Anterior cingulate cortex (tissue), 58 donors: Measurements from ENCODE around the gene TPRKB.
"Not testable (repeated sequence)": the region's sequence is repeated elsewhere in the genome, so short reads cannot be mapped to it uniquely, and the experiment has no call there.

Experiments
- DNase-seq, 58 donors: peaks; one replicate each; lab custom pipeline; 2025; lab: John Stamatoyannopoulos, UW

TPRKB gene

DNA sequence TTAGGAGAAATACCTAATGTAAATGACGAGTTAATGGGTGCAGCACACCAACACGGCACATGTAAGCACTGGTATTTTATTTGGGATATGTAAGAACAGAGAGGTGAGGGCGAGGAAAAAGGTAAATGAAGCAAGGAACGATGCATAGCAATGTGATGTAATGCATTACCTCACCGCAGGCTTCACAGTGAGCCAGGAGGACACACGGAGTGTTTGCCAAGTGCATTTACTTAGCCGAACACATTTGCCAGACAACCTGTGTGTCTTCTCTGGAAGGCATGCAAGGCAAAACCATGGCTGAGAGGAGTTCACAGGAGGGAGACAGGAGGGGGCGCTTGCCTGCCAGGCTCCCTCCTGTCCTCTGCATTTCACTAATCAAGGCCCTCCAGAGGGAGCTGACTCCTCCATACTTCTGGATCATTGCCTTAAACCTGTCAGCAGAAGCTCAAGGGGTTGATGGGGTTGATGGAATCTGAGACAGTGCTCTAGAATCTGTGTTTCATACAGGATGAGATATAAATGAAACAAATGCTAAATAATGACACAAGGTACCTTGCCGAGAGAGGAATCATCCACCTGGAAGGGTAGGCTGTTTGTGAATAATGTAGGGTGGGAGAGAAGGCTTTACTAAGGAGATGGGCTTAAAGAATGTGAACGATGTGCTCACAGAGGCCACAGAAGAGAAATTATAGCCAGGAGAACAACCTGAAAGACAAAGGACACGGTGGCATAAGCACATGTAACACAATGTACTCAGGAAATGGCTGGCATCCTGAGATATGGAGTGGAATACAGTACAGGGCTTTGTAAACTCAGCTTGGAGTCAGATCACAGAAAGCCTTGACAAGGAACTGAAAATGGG, 9.1 kb upstream of the TPRKB start:
- no peak for DNase-seq

DNA sequence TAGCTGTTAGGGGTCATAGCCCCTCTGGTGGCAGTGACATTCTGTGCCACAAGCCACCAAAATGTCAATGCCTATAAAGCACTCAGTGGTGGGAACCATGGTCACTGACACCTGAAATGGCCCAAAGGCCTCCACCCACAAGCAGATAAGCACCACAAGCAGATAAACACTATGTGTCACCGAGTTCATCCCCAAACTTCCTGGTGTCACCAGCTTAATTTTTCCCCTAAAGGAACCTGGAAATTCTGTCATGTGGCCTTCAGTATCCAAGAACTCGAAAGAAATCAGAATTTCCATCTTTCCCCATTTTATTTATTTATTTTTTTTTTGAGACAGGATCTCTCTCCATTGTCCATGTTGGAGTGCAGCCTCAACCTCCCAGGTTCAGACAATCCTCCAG, 3.6 kb upstream of the TPRKB start:
- no peak for DNase-seq

DNA sequence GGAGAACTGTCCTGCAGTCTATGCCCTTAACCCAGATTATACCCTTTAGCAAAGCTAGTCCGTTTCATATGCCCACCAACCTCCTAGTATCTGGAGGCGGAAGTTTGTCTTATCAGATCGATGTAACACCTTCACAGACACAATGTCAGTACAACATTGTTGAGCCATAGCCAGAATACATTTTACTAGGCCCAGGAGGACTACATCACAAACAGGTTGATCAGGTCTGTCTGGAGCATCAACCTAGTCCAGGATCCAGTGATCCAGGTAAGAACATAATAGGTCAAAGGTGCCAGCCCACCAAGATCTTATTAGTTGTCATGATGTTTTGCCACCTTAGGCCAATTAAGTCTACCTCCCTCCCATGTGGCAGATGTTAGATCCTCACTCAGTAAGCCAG, 2.0 kb upstream of the TPRKB start:
- DNase-seq = no peak

DNA sequence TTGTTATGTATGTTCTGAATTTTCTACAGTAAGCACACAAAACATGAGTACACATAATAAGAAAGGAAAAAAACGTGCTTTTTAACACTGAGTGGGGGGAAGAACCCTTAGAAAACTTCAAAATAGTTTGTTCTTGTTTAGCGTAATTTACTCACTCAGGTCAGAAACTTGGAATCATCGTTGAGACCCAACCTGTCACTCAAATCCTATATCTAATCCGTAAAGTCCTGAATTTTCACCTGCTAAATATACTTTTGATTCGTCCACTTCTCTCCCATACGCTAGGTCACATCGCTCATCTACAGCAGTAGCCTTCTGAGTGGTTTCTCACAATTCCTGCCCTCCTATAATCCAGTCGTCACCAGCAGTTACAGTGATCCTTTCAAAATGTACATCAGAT, 767 bp downstream of the TPRKB start:
- no peak for DNase-seq

DNA sequence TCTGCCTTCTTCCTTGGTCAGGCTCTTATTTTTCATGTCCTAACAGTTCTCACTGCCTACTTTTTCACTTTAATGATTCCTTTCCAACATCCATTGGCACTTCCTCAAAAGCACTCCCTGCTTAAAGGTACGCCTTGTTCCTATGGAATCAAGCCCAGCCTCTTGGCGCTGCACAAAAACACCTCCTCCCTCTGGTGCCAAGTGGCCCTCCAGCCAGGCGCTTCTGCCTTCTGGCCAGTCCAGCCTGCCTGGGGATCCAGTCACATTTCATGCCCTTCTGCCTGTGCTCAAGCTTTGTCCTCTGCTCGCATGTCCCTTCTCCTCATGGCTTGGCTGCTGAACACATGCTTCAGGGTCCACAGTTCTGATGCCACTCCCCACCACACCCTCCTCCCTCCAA, 6.3 kb downstream of the TPRKB start:
- DNase-seq = peak in 20 of 58 donors; percentile 1 to 41 (median 16)

DNA sequence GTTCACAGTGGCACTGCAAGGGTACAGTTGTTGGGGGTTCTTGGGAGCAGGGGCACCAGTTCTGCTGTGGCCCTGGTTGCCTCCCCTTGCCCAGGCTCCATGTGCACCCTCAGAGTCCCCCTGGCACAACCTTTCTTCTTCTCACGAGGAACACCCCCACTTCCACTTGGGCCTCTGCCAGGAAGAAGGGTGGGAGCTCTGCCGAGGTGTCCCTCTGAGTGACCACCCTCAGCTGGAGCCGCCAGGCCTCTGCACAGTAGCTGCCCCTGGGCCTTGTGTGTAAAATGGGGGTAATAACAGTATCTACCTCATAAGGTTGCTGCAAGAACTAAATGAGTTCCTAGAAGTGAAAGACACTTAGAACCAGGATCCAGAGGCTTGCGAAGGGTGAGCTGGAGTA, 8.4 kb downstream of the TPRKB start:
- DNase-seq = no peak

DNA sequence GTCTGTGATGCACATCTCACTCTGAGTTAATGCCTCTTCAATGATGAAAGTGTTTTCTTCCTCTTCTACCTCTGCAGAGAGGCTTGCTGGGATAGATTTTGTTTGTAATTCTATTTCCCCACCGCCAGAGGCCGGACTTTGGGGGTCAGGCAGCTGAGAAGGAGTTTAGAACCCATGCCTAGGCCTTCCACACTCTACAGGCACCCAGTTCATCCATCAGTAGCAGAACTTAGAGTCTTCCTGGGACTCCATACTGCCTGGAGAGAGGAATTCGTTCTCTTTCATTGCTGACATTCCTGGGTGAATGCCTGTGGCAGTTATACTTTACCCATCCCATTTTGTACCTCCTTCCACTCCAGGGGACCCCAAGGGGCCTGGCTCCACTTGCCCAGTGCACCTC, 9.1 kb downstream of the TPRKB start:
- DNase-seq = no peak

DNA sequence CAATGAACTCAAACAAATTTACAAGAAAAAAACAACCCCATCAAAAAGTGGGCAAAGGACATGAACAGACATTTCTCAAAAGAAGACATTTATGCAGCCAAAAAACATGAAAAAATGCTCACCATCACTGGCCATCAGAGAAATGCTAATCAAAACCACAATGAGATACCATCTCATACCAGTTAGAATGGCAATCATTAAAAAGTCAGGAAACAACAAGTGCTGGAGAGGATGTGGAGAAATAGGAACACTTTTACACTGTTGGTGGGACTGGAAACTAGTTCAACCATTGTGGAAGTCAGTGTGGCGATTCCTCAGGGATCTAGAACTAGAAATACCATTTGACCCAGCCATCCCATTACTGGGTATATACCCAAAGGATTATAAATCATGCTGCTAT, 10.5 kb downstream of the TPRKB start:
- not testable (repeated sequence) for DNase-seq

DNA sequence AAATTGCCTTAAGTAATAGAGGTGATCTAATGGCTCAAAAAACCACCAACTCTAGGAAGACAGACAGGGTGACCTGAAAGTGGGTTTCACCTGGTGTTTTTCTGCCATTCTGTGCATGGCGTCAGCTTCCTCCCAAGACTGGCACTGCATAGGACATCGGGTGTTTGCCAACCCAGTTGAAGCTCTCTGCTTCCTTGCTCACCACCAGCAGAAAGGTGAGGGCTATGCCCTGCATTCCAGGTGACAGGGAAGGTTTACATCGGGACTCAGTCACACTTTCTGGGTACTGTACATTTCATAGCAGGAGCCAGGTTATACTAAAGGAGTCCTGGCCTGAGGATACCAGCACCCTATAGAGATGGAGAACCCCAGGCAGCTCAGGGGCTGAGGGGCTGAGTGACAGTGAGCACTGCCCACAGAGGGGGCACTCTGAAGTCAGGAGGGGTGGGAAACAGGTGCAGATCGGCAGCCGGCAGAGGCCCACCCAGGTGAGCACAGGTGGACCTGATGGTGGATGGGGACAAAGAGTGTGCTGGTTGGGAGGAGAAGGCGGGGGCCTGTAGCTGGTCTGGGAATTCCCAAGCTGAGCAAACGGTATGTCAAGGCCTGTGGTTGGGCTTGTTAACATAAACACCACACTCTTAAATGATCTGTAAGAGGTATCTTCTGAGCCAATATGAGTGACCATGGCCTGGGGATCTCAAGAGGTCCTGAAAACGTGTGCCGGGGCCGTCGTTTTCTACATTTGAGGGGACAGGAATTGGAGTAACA, 18.1 kb downstream of the TPRKB start:
- no peak for DNase-seq

DNA sequence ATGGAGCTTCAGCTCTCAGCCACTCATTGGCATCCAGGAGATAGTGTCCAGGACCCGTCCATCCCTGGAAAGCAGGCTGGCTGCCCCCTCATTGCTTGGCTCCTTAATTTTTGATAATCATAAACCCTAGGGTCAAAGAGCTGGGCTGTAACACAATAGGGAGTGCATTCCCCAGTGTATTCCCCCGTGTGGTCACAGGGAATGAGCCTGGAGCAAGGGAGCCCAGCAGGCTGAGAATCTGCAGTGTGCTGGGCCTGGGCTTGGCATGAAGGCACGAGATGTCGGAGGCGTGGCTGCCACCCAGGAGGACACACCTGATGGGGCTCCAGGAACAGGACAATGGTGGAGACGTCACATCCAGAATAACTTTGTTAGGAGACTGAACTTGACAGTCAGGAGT, 18.7 kb downstream of the TPRKB start:
- no peak for DNase-seq

DNA sequence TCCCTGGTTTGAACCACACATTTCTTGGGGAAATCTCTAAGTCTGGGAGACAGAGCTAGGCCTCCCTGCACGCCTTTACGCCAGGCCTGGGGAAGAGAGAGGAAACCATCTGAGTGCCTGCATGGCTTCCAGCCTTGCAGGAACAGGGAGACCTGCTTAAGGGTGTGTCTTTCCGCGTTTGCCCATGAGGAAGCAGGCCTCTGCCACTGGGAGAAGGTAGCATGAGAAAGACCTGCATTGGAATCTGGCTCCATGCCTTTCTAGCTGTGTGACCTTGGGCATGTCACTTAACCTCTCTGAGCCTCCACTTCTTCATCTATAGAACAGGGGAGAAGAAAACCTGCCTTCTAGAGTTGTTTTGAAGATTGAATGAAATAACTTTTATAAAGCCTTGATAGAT, 19.4 kb downstream of the TPRKB start:
- DNase-seq = not testable (repeated sequence)

DNA sequence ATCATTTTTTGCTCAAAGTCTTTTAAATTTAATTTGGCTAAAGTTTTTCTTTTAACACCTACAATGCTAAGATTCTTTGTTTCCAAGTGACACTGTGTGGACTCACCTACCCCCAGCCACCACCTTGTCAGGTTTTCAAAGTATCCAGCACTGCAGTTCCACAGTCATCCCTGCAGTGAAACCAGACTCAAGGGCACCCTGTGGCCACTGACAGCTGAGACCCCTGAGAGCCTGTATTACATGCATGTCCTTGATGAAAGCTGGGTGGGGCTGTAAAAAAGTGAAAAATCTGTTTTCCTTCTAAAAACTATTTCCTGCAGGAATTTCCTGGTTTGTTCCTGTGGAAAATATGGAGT, 19.9 kb downstream of the TPRKB start:
- no peak for DNase-seq

DNA sequence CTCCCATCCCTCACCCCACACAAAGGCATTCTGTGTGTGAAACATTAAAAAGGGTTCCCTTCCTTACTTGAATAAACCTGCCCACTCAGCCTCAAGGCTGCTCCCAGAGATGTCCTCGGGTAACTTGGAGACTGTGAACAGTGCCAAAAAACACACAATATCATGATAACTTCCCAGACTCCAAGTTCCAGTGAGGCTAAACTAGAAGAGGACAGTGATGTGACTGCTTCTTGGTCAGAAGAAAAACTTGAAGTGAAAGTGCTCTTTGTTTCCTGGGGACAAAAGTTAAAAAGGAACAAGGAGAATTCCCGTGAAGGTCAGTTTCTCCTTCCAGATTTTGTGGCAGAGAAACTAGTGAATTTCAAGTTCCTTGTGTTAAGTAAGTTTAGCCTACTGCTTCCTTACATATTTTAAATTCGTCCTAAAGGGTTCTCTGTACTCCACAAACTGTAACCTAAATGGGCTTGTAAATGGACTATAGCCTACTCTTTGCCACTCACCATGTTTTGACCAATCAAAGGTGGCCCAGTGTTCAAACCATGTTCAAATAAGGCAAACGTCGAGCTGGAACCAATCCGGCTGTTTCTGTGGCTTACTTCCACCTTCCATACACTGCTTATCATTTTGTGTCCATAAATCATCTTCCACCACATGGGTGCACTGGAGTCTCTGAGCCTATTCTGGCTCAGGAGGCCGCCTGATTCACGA, 20.4 kb downstream of the TPRKB start:
- DNase-seq = no peak

DNA sequence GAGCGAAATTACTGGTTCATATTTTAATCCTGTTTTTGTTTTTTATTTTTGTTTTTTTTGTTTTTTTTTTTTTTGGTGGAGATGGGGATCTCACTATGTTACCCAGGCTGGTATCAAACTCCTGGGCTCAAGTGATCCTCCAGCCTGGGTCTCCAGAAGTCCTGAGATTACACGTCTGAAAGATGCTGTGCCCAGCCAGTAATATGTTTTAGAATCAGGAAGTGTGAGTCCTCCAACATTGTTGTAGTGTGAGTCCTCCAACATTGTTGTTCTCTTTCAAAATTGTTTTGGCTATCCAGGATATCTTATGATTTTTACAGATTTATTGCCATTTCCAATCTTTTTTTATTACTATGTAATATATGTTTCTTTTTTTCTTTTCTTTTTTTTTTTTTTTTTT, 23.1 kb downstream of the TPRKB start:
- DNase-seq = no peak

DNA sequence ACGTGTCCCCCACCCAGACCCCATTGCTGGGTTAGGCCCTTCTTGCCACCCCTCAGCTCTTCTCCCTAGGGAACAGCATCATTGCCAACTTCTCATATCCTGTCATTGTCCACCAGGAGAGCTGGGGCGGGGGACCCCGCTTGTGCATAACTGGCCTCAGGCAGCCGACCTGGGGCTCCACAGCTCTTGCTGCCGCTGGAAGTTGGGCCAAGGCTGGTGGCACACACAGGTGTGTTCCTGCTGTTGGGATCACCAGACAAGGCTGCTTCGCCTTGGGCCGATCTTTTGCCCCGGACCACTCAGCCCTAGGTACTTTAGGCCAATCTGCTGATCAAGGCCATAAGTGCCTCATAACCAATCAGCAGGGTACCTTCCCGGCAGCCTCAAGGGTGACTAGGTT, 28.6 kb downstream of the TPRKB start:
- no peak for DNase-seq

DNA sequence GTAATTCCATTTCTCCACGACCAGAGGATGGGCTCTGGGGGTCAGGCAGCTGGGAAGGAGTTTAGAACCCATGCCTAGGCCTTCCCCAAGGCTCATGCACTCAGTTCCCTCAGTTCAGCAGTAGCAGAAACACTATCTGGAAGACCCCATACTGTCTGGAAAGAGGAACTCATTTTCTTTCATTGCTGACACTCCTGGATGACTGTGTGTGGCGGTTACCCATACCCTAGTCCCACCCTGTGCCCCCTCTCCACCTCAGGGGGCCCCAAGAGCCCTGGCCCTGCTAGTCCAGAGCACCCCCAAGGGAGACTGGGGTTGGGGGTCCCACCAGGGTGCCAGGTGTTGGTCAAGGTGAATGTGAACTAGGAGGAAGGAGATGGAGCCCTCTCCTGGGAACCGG, 29.5 kb downstream of the TPRKB start:
- no peak for DNase-seq

DNA sequence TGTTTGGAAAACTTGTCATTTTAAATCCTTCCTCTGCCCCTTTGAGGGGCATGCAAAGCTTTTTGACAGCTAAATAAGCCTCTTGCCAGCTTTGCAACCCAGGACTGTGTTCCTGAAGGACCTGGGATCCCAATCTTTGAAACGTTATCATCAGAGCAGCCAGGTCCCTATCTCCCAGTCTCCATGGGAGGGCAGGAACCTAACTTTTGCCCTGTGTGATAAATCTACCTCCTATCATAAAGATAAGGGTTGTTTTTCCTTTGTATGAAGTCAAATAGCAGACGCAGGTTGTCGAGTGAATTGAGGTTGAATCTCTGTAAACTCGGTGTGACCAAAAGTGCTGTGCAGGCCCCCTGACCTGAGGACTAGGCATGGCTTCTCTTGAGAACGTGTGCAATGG, 30.1 kb downstream of the TPRKB start:
- no peak for DNase-seq

DNA sequence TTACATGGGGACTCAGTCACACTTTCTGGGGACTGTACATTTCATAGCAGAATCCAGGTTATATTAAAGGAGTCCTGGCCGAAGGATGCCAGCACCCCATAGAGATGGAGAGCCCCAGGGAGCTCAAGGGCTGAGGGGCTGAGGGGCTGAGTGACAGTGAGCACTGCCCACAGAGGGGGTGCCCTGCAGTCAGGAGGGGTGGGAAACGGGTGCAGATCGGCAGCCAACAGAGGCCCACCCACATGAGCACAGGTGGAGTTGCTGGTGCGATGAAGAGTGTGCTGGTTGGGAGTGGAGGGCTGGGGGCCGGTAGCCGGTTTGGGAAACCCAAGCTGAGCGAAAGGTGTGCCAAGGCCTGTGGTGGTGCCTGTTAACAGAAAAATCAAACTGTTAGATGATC, 32.1 kb downstream of the TPRKB start:
- no peak for DNase-seq

DNA sequence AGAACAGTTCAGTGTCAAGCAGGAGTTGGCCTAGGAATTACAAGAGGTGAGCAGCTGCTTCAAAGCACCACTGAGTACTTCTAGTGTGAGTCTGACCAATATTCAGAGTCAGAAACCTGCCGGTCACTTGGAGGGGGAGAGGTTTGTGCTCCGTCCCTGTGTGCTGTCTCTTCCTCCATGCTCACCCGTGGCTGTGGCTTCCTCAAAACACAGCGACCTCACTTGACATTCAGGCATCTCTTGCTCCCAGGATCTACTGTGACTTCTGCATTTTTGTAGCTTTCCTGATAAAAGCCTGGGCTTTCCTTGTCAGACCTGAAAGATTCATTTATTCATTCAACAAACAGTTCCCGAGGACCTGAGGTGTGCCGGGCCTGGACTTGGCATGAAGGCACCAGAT, 32.9 kb downstream of the TPRKB start:
- no peak for DNase-seq

DNA sequence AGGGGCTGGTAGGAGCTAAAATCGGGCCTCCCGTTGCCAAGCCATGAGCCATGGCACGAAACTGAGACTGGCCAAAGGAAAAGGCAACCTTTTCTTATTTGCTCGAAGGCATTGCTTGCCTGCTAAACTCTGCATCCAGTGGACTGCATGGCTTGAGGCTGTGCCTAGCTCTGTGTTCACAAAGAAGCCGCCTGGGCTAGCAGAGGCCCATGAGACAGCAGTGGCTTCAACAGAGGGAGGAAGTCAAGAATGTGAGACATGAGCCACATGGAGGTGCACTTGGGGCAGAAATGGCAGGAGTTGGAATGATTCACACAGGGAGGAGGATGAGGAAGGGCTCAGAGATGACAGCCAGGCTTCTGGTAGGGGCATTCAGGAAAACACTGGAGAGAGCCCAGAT, 33.5 kb downstream of the TPRKB start:
- DNase-seq = no peak

DNA sequence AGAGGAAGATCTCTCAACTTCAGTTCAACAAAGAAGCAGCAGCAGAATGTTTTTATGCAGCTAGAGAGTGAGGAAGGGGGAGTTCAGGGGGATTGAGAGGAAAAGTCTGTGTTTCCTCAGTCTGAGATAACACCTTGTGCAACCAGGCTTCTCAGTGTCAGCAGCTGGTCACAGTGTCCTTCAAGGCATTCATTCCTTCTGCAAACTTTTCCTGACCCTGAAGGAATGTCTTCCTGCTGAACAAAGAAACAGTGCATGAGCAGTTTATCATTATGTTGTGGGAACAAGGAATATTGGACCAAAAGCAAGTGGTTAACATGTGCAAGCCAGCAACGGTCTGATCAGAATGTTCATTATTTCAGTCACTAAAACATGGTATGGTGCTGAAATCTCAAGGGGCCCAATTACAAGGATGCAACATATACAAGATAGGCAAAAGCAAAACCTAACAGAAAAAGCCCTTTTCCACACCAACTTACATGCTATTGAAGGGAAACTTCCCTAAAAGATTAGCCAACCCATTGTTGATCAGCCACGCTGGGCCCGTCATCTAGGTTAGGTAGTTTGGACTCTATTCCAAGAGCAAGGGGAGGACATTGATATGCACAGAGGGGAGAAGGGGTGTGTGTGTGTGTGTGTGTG, 34.2 kb downstream of the TPRKB start:
- not testable (repeated sequence) for DNase-seq
